Neural progenitor cell (in vitro differentiated cells): ENCODE results near the gene SLCO3A1. TPM values are rescaled to one million over a fixed set of nuclear protein-coding genes. Genes with fewer than 3 reads are reported as not detected.
A peak's percentile ranks its signal among the peaks of the same experiment; 100 is the strongest.

ENCODE experiments used
- DNase-seq: peaks from one replicate; pipeline ENCODE4 v3.0.0-alpha.2; 2016; ENCODE audit warnings: low spot score
- H2AFZ ChIP-seq: fragments of 200-600 bp; sonication (generic); replicated peaks from 2 replicates; pipeline ENCODE4 v1.6.1; 2016; ENCODE audit warnings: antibody characterized with exemption
- H3F3A ChIP-seq: fragments of 200-600 bp; sonication (generic); 2 replicates; pipeline ENCODE4 v1.6.1; 2016; ENCODE audit warnings: antibody characterized with exemption, low read depth
- H3K27ac ChIP-seq: fragments of 200-600 bp; sonication (generic); 2 replicates; pipeline ENCODE4 v1.5.1; 2016; ENCODE audit warnings: mild to moderate bottlenecking
- H3K27me3 ChIP-seq: fragments of 200-600 bp; sonication (generic); 2 replicates; pipeline ENCODE4 v1.6.1; 2016; ENCODE audit warnings: mild to moderate bottlenecking, moderate library complexity
- H3K36me3 ChIP-seq: fragments of 200-600 bp; sonication (generic); 2 replicates; pipeline ENCODE4 v1.5.1; 2016
- H3K4me1 ChIP-seq: fragments of 200-600 bp; sonication (generic); 2 replicates; pipeline ENCODE4 v1.6.1; 2016; ENCODE audit warnings: mixed run types
- H3K4me2 ChIP-seq: fragments of 200-600 bp; sonication (generic); 2 replicates; pipeline ENCODE4 v1.6.1; 2016
- H3K4me3 ChIP-seq: fragments of 200-600 bp; sonication (generic); 2 replicates; pipeline ENCODE4 v1.5.1; 2016
- H3K79me2 ChIP-seq: fragments of 200-600 bp; sonication (generic); 2 replicates; pipeline ENCODE4 v1.6.1; 2016; ENCODE audit warnings: low read depth
- H3K9ac ChIP-seq: fragments of 200-600 bp; sonication (generic); 2 replicates; pipeline ENCODE4 v1.6.1; 2016
- H3K9me3 ChIP-seq: fragments of 200-600 bp; sonication (generic); 2 replicates; pipeline ENCODE4 v1.5.1; 2016; ENCODE audit warnings: low read depth
- H4K20me1 ChIP-seq: fragments of 200-600 bp; sonication (generic); 2 replicates; pipeline ENCODE4 v1.6.1; 2016; ENCODE audit warnings: low read depth
- H3K27ac Mint-ChIP-seq: 3 replicates; pipeline ENCODE4 v1.8.0; 2021; ENCODE audit warnings: mixed read lengths
- H3K27me3 Mint-ChIP-seq: 2 replicates; pipeline ENCODE4 v1.8.0; 2022; ENCODE audit warnings: low read depth, mild to moderate bottlenecking, inconsistent platforms, moderate library complexity, mixed read lengths; ENCODE audit not compliant: insufficient read depth
- H3K36me3 Mint-ChIP-seq: 3 replicates; pipeline ENCODE4 v1.8.0; 2021; ENCODE audit warnings: mixed read lengths
- H3K4me1 Mint-ChIP-seq: 3 replicates; pipeline ENCODE4 v1.8.0; 2021; ENCODE audit warnings: mixed read lengths
- H3K4me3 Mint-ChIP-seq: 3 replicates; pipeline ENCODE4 v1.8.0; 2021; ENCODE audit warnings: mild to moderate bottlenecking, moderate library complexity, mixed read lengths
- H3K9me3 Mint-ChIP-seq: 3 replicates; pipeline ENCODE4 v1.8.0; 2020; ENCODE audit warnings: mixed read lengths
- EZH2 ChIP-seq: fragments of 200-600 bp; sonication (generic); IDR thresholded peaks from 2 replicates; pipeline ENCODE4 v1.6.1; 2017; ENCODE audit warnings: antibody characterized with exemption, mild to moderate bottlenecking, moderate library complexity
- EZH2phosphoT487 ChIP-seq: fragments of 200-600 bp; sonication (generic); IDR thresholded peaks from 2 replicates; pipeline ENCODE4 v1.6.1; 2017; ENCODE audit warnings: antibody characterized with exemption
- total RNA-seq: library from RNA; depleted of rRNA; stranded (reverse); fragments of >200 nt; gene quantifications from 2 replicates; pipeline ENCODE4 v1.2.3, GENCODE V29; 2015; ENCODE audit warnings: low replicate concordance
- TF ChIP-seq, protein P1 (sequence below): fragments of 200-600 bp; sonication (generic); IDR thresholded peaks from 2 replicates; pipeline ENCODE4 v1.5.1; 2017; ENCODE audit warnings: antibody characterized with exemption, mild to moderate bottlenecking

Gene SLCO3A1
- total RNA-seq, 1 donor from 2014 or later, result 6.6 TPM

DNA sequence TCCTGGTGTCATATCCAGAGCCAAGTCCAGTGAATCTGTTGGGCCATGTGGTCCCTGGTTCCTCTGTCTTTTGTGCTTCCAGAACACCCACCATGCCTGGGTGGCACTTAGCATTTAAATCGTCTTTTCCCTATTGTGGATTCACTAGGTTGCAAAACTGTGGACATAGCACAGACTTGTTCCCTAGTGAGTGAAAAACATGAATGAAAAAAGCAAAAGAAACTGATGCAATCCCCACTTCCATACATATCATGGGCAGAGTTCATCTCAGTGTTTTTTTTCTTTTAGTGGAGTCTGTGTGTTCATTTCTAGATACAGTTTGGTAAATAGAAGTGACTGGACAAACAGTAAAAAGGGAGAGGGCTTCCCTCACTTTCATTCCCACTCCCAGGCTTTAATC lies 170.5 kb downstream of the SLCO3A1 start:
- Histone ChIP-seq H3F3A (no peaks in the 10 kb centered on the region), H2AFZ (no peak overlapping the region), H3K9me3 (no peaks in the 10 kb centered on the region), H3K4me3 (no peak overlapping the region), H3K27me3 (no peaks in the 10 kb centered on the region), H3K4me2 (no peak overlapping the region), H3K9ac (no peak overlapping the region), H3K27ac (no peak overlapping the region), H3K36me3 (no peaks in the 10 kb centered on the region), H4K20me1 (no peaks in the 10 kb centered on the region), H3K79me2 (no peaks in the 10 kb centered on the region), H3K4me1 (peaks cover 9% of the 10 kb centered on the region)
- no peaks in the 10 kb centered on the region for H3K9me3 Mint-ChIP-seq
- peaks cover 5% of the 10 kb centered on the region for H3K4me1 Mint-ChIP-seq
- H3K27ac Mint-ChIP-seq, result no peak overlapping the region
- H3K36me3 Mint-ChIP-seq, result no peaks in the 10 kb centered on the region
- TF ChIP-seq EZH2 (no peak), EZH2phosphoT487 (no peak)
- TF ChIP-seq, protein P1, sequence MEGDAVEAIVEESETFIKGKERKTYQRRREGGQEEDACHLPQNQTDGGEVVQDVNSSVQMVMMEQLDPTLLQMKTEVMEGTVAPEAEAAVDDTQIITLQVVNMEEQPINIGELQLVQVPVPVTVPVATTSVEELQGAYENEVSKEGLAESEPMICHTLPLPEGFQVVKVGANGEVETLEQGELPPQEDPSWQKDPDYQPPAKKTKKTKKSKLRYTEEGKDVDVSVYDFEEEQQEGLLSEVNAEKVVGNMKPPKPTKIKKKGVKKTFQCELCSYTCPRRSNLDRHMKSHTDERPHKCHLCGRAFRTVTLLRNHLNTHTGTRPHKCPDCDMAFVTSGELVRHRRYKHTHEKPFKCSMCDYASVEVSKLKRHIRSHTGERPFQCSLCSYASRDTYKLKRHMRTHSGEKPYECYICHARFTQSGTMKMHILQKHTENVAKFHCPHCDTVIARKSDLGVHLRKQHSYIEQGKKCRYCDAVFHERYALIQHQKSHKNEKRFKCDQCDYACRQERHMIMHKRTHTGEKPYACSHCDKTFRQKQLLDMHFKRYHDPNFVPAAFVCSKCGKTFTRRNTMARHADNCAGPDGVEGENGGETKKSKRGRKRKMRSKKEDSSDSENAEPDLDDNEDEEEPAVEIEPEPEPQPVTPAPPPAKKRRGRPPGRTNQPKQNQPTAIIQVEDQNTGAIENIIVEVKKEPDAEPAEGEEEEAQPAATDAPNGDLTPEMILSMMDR, result no peak
- peaks cover 3% of the 10 kb centered on the region for H3K27me3 Mint-ChIP-seq
- DNase-seq, result no peak
- H3K4me3 Mint-ChIP-seq, result no peak overlapping the region

DNA sequence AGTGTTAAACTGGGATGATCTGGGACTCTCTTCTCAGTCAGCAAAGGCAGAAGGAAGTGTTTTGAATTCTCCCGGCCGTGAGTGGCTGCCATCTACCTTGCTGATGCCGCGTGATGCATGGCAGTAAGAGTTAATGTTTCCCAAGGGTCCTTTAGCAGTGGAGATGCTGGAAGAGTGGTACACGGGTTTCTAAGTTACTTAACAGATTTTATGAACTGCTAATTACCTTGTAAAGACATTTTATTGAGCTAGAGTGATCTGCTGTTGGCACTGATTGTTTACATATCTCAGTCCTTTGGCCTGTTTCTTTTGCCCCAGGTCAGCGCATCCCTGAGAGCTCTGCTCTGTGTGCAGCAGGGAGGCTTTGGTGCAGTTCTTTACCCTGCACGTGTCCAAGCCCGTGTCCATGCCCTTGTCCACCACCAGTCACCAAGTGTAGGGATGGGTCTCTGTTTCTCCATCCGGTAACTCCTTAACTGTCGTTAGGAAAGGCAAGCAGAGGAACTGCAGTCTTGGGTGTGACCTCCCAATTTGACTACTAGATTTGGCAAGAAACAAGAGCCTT lies 172.3 kb downstream of the SLCO3A1 start:
- no peaks in the 10 kb centered on the region for H3K27me3 ChIP-seq
- no peak overlapping the region for H2AFZ ChIP-seq
- H3F3A ChIP-seq, result no peaks in the 10 kb centered on the region
- H3K27ac Mint-ChIP-seq, result peak overlapping the region; percentile 51
- H3K36me3 ChIP-seq, result no peaks in the 10 kb centered on the region
- no peaks in the 10 kb centered on the region for H3K9me3 Mint-ChIP-seq
- no peaks in the 10 kb centered on the region for H3K79me2 ChIP-seq
- H3K36me3 Mint-ChIP-seq, result no peaks in the 10 kb centered on the region
- H3K4me1 Mint-ChIP-seq, result peaks cover 19% of the 10 kb centered on the region
- H3K27me3 Mint-ChIP-seq, result no peaks in the 10 kb centered on the region
- no peak overlapping the region for H3K27ac ChIP-seq
- no peak overlapping the region for H3K9ac ChIP-seq
- H3K4me1 ChIP-seq, result peaks cover 26% of the 10 kb centered on the region
- no peak overlapping the region for H3K4me3 Mint-ChIP-seq
- no peaks in the 10 kb centered on the region for H4K20me1 ChIP-seq
- H3K4me2 ChIP-seq, result no peak overlapping the region
- no peak for DNase-seq
- TF ChIP-seq, protein P1, result no peak
- TF ChIP-seq EZH2phosphoT487 (no peak), EZH2 (no peak)
- H3K4me3 ChIP-seq, result no peak overlapping the region
- H3K9me3 ChIP-seq, result no peaks in the 10 kb centered on the region

DNA sequence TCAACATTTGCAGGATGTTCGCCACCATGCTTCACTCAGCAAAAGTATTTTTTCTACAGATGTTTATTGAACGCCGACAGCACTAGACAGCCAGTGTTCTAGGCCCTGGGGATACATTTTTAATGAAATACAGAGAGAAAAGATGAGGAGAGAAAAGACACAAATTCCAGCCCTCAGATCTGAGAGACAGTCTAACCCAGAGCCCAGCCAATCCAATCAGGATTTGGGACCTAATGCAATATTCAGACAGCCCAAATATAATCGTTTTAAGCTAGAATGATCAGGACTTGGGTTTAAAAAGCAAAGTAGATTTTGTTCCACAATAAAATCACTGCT lies 174.8 kb downstream of the SLCO3A1 start:
- peaks cover 36% of the 10 kb centered on the region for H3K4me1 ChIP-seq
- H3K36me3 Mint-ChIP-seq, result no peaks in the 10 kb centered on the region
- H3K4me1 Mint-ChIP-seq, result peaks cover 33% of the 10 kb centered on the region
- DNase-seq, result no peak
- no peaks in the 10 kb centered on the region for H3K27me3 ChIP-seq
- no peaks in the 10 kb centered on the region for H3K9me3 Mint-ChIP-seq
- H3K36me3 ChIP-seq, result no peaks in the 10 kb centered on the region
- peaks cover 2% of the 10 kb centered on the region for H3K27me3 Mint-ChIP-seq
- H3F3A ChIP-seq, result peaks cover 5% of the 10 kb centered on the region
- H3K9ac ChIP-seq, result no peak overlapping the region
- H3K27ac Mint-ChIP-seq, result no peak overlapping the region
- H3K4me3 Mint-ChIP-seq, result no peak overlapping the region
- no peaks in the 10 kb centered on the region for H3K79me2 ChIP-seq
- no peak for TF ChIP-seq EZH2phosphoT487
- TF ChIP-seq, protein P1, result no peak
- no peak for TF ChIP-seq EZH2
- no peaks in the 10 kb centered on the region for H4K20me1 ChIP-seq
- no peaks in the 10 kb centered on the region for H3K9me3 ChIP-seq
- no peak overlapping the region for H3K27ac ChIP-seq
- no peak overlapping the region for H2AFZ ChIP-seq
- no peak overlapping the region for H3K4me2 ChIP-seq
- no peak overlapping the region for H3K4me3 ChIP-seq
